B cell (primary cell): ENCODE results near the gene RPUSD2. TPM values are rescaled to one million over a fixed set of nuclear protein-coding genes. Genes with fewer than 3 reads are reported as not detected.

ENCODE experiments used
- ATAC-seq: fragments of 200-7000 bp; cut with Tn5 transposase; one replicate; pipeline ENCODE4 v1.10.0; 2021; ENCODE audit warnings: low read depth, mild to moderate bottlenecking, moderate number of reproducible peaks, moderate library complexity
- CTCF ChIA-PET: fragments of 350-600 bp; sonication (Branson Sonifier 250); formaldehyde crosslinking; loops from one replicate; lab custom pipeline; 2021; ENCODE audit warnings: antibody characterized with exemption, inconsistent platforms; lab: Charles Lee
- POLR2A ChIA-PET: fragments of 350-600 bp; sonication (Branson Sonifier 250); formaldehyde crosslinking; loops from one replicate; lab custom pipeline; 2021; ENCODE audit warnings: antibody characterized with exemption; lab: Charles Lee
- DNase-seq: peaks from one replicate; pipeline ENCODE4 v3.0.0; 2013
- H2AFZ ChIP-seq: 2 replicates; pipeline ENCODE4 v1.6.1; 2012; ENCODE audit warnings: mild to moderate bottlenecking, low read depth, low read length; ENCODE audit not compliant: insufficient read depth, poor library complexity, severe bottlenecking
- H3K27ac ChIP-seq, 2 donors: 1 replicate in 1 of 2; 2 replicates in 1 of 2; pipeline ENCODE4 v1.5.1; 2012 to 2013; ENCODE audit warnings: low read length in 2 of 2, mild to moderate bottlenecking in 2 of 2, moderate library complexity in 1 of 2
- H3K27me3 ChIP-seq, 4 experiments: fragments of 200-600 bp in 1 of 4; sonication (generic) in 1 of 4; replicated peaks in 1 of 4; 1 replicate in 2 of 4; 2 replicates in 2 of 4; pipeline versions ENCODE4 v1.6.1 to v1.7.0; 2013 to 2016; ENCODE audit warnings: low read length in 3 of 4, mild to moderate bottlenecking in 2 of 4, mixed read lengths in 1 of 4, moderate library complexity in 1 of 4; ENCODE audit not compliant: insufficient read depth in 4 of 4, control insufficient read depth in 3 of 4; ENCODE audit errors: control extremely low read depth in 1 of 4
- H3K36me3 ChIP-seq, 2 experiments: replicated peaks in 1 of 2; 1 replicate in 1 of 2; 2 replicates in 1 of 2; pipeline versions ENCODE4 v1.6.1 to v1.7.1; 2013; ENCODE audit warnings: low read length in 1 of 2; ENCODE audit not compliant: insufficient read depth in 2 of 2, control insufficient read depth in 1 of 2; ENCODE audit errors: control extremely low read depth in 1 of 2, extremely low read depth in 1 of 2
- H3K4me1 ChIP-seq, 2 donors: fragments of 200-600 bp in 1 of 2; sonication (generic) in 1 of 2; 1 replicate in 1 of 2; 2 replicates in 1 of 2; pipeline versions ENCODE4 v1.5.1 to v1.6.1; 2013 to 2017; ENCODE audit warnings: low read length in 2 of 2; ENCODE audit not compliant: control insufficient read depth in 2 of 2, insufficient read depth in 2 of 2
- H3K4me2 ChIP-seq: replicated peaks from 2 replicates; pipeline ENCODE3; 2012; ENCODE audit warnings: mild to moderate bottlenecking, low read depth, low read length; ENCODE audit not compliant: poor library complexity, severe bottlenecking
- H3K4me3 ChIP-seq, 5 experiments: fragments of 200-600 bp in 1 of 5; sonication (generic) in 1 of 5; 1 replicate in 3 of 5; 2 replicates in 2 of 5; pipeline versions ENCODE4 v1.5.1 to v1.7.0; 2011 to 2016; ENCODE audit warnings: low read length in 4 of 5, mild to moderate bottlenecking in 4 of 5, low read depth in 2 of 5, control low read depth in 1 of 5, moderate library complexity in 1 of 5; ENCODE audit not compliant: insufficient read depth in 1 of 5; ENCODE audit errors: control extremely low read depth in 1 of 5, extremely low read depth in 1 of 5
- H3K79me2 ChIP-seq: fragments of 200-600 bp; sonication (generic); one replicate; pipeline ENCODE4 v1.6.0; 2016; ENCODE audit warnings: low read length; ENCODE audit not compliant: control insufficient read depth, insufficient read depth
- H3K9ac ChIP-seq: fragments of 200-600 bp; sonication (generic); 2 replicates; pipeline ENCODE4 v1.6.1; 2017; ENCODE audit warnings: mild to moderate bottlenecking, low read length, moderate library complexity
- H3K9me3 ChIP-seq, 3 donors: one replicate each; pipeline versions ENCODE4 v1.6.1 to v1.7.1; 2013; ENCODE audit warnings: low read length in 2 of 3; ENCODE audit not compliant: control insufficient read depth in 2 of 3, insufficient read depth in 1 of 3; ENCODE audit errors: control extremely low read depth in 1 of 3
- H4K20me1 ChIP-seq: 2 replicates; pipeline ENCODE4 v1.6.0; 2012; ENCODE audit warnings: mild to moderate bottlenecking, low read length; ENCODE audit not compliant: insufficient read depth, control insufficient read depth, poor library complexity, severe bottlenecking
- H3K27ac Mint-ChIP-seq: one replicate; pipeline ENCODE4 v1.8.0; 2021; ENCODE audit warnings: mixed read lengths
- H3K27me3 Mint-ChIP-seq: one replicate; pipeline ENCODE4 v1.8.0; 2021; ENCODE audit warnings: mixed read lengths
- H3K4me1 Mint-ChIP-seq: one replicate; pipeline ENCODE4 v1.8.0; 2021; ENCODE audit warnings: mixed read lengths
- H3K4me3 Mint-ChIP-seq: one replicate; pipeline ENCODE4 v1.8.0; 2021; ENCODE audit warnings: mixed read lengths
- H3K9me3 Mint-ChIP-seq: one replicate; pipeline ENCODE4 v1.8.0; 2022; ENCODE audit warnings: mixed read lengths; ENCODE audit not compliant: insufficient read depth
- CTCF ChIP-seq: fragments of 200-600 bp; IDR thresholded peaks from one replicate; pipeline ENCODE4 v1.8.0; 2022; ENCODE audit warnings: antibody characterized with exemption, mild to moderate bottlenecking
- EZH2 ChIP-seq: IDR thresholded peaks from 2 replicates; pipeline ENCODE4 v1.6.1; 2012; ENCODE audit warnings: borderline replicate concordance, low read depth, mild to moderate bottlenecking, moderate library complexity, low read length; ENCODE audit not compliant: insufficient read depth, poor library complexity, severe bottlenecking
- WGBS: methylation state at CpG from one replicate; pipeline ENCODE4 v1.1.5; 2013; ENCODE audit warnings: missing lambda C conversion rate; ENCODE audit not compliant: insufficient coverage; 5-methylcytosine and 5-hydroxymethylcytosine counted together
- intact Hi-C: fragments of 100-400 bp; cut with micrococcal nuclease; formaldehyde crosslinking; loops from one replicate; pipeline ENCODE4 v1.10.0; 2022
- polyA plus RNA-seq: library from polyadenylated mRNA; depleted of rRNA; stranded (reverse); fragments of >200 nt; gene quantifications from 2 replicates; pipeline ENCODE4 v1.2.3, GENCODE V29; 2012
- total RNA-seq, 2 donors: library from RNA; stranded (reverse); fragments of 120-200 nt in 1 of 2; gene quantifications; 1 replicate in 1 of 2; 2 replicates in 1 of 2; pipeline versions ENCODE4 v1.2.3 to v1.2.4, GENCODE V29; 2013 to 2022

The RPUSD2 gene
- total and polyA plus RNA-seq, 2 donors (not counting 1 experiment from before 2014, with no cell fraction given) = 9.8 to 21.1 TPM

- Mint-ChIP-seq H3K4me3 (no peak overlapping the region), H3K9me3 (no peaks in the 10 kb centered on the region)
- peaks cover 54% of the 10 kb centered on the region for H3K79me2 ChIP-seq
These were observed 31.9 kb downstream of the RPUSD2 start for GRCh38 chr15:40600956-40601355.

GRCh38 chr15:40603935-40604334, 34.8 kb downstream of the RPUSD2 start:
- H3K9me3 ChIP-seq = peaks cover 0 to 3% (median 0%) of the 10 kb centered on the region in 3 donors
- no peak overlapping the region for H2AFZ ChIP-seq
- no peak overlapping the region for H3K9ac ChIP-seq
- H3K4me1 ChIP-seq = no peaks in the 10 kb centered on the region
- intact Hi-C loops = no loop called here
- H3K79me2 ChIP-seq = peaks cover 32% of the 10 kb centered on the region
- no peaks in the 10 kb centered on the region for H3K9me3 Mint-ChIP-seq
- no peak for TF ChIP-seq CTCF
- no peak for TF ChIP-seq EZH2
- H3K4me3 Mint-ChIP-seq = no peak overlapping the region
- H3K4me3 ChIP-seq = no peak overlapping the region
- DNase-seq = no peak
- ATAC-seq = no peak
- POLR2A ChIA-PET = no interaction called here
- H3K27me3 ChIP-seq = no peaks in the 10 kb centered on the region
- H3K27ac Mint-ChIP-seq = no peak overlapping the region
- no peaks in the 10 kb centered on the region for H3K4me1 Mint-ChIP-seq
- H3K4me2 ChIP-seq = no peak overlapping the region
- H4K20me1 ChIP-seq = no peaks in the 10 kb centered on the region
- H3K27ac ChIP-seq = no peak overlapping the region
- peaks cover 0 to 2% of the 10 kb centered on the region in 2 experiments for H3K36me3 ChIP-seq
- no peaks in the 10 kb centered on the region for H3K27me3 Mint-ChIP-seq
- CTCF ChIA-PET = no interaction called here

More at GRCh38 chr15:40600956-40601355, 31.9 kb downstream of the RPUSD2 start:
- no peaks in the 10 kb centered on the region for H3K4me1 Mint-ChIP-seq
- no peaks in the 10 kb centered on the region for H3K4me1 ChIP-seq
- no peaks in the 10 kb centered on the region for H3K27me3 ChIP-seq
- H3K27me3 Mint-ChIP-seq = no peaks in the 10 kb centered on the region
- no peak overlapping the region for H3K27ac Mint-ChIP-seq
- no peaks in the 10 kb centered on the region for H4K20me1 ChIP-seq
- intact Hi-C loops = no loop called here
- POLR2A ChIA-PET = interaction anchor here (0.7 kb wide), 1 partner anchor 271 kb away, joined by 4 read pairs; no protein-coding TSS in a partner anchor
- H3K9ac ChIP-seq = no peak overlapping the region
- WGBS = 93% methylated on average over 5 of the region's 12 CpGs
- no peak overlapping the region for H3K4me3 ChIP-seq
- no peak for DNase-seq
- peaks cover 0 to 3% (median 0%) of the 10 kb centered on the region in 3 donors for H3K9me3 ChIP-seq
- H3K36me3 ChIP-seq = peaks cover 0 to 1% of the 10 kb centered on the region in 2 experiments
- no peak for TF ChIP-seq CTCF
- no peak overlapping the region for H3K4me2 ChIP-seq
- H3K27ac ChIP-seq = no peak overlapping the region
- CTCF ChIA-PET = interaction anchor here (1.1 to 1.7 kb wide), 3 partner anchors 10 to 182 kb away, joined by 4 to 8 read pairs (median 5); no protein-coding TSS in a partner anchor
- H2AFZ ChIP-seq = no peak overlapping the region
- no peak for ATAC-seq
